ENCODE data around the gene SCN1B. TPM values are rescaled to one million over a fixed set of nuclear protein-coding genes. Genes with fewer than 3 reads are reported as not detected.
A peak's percentile ranks its signal among the peaks of the same experiment; 100 is the strongest.

SCN1B gene
- 100 to 1,000 TPM; 194 to 469 (median 289) TPM for total RNA-seq

DNA sequence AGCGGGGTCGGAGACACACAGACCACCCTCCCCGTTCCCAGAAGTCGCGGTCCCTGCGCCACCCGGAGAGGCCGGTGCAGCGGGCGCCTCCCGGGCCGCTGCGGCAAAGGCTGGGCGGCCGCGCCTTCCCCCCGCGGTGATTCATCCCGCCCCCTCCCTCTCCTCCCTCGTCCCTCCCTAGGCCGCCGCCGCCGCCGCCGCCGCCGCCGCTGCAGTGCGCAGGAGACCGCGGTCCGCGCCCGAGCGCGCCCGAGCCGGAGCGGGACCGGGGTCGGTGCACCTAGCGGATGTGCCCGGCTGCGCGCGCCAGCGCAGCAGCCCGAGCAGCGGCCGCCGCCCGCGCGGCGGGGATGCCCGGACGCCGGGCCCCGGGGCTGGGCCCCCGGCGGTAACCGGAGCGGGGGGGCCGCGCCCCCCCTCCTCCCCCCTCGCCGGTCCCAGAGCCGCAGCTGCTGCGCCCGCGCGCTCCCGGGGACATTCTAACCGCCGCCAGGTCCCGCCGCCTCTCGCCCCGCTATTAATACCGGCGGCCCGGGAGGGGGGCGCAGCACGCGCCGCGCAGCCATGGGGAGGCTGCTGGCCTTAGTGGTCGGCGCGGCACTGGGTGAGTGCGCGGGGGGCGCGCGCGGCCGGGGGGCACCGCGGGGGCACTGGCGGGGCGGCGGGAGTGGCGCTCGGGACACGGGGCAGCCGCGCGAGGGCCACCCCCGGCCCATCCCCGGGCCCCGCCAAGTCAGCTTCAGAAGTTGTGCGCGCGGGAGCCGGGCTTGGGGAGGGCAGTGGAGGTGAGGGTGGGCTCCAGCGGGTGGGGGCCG lies at the start of gene SCN1B:
Gene SCN1B (plus strand): TSS at position 214 of the 815 bp plus-strand sequence. CDS start 351 bp downstream, at position 565.
- Histone ChIP-seq H3K4me1 (peaks cover 61 to 62% of the 10 kb centered on the region in 2 donors), H3K27ac (peak within 1 kb of the TSS; percentile 97 to 98 (median 98)), H3K9me3 (no peaks in the 10 kb centered on the region), H3K36me3 (peaks cover 0 to 31% of the 10 kb centered on the region in 2 donors), H3K27me3 (no peaks in the 10 kb centered on the region), H3K4me3 (peak within 1 kb of the TSS; percentile 55 to 78 (median 68))
- TF ChIP-seq, protein P1, sequence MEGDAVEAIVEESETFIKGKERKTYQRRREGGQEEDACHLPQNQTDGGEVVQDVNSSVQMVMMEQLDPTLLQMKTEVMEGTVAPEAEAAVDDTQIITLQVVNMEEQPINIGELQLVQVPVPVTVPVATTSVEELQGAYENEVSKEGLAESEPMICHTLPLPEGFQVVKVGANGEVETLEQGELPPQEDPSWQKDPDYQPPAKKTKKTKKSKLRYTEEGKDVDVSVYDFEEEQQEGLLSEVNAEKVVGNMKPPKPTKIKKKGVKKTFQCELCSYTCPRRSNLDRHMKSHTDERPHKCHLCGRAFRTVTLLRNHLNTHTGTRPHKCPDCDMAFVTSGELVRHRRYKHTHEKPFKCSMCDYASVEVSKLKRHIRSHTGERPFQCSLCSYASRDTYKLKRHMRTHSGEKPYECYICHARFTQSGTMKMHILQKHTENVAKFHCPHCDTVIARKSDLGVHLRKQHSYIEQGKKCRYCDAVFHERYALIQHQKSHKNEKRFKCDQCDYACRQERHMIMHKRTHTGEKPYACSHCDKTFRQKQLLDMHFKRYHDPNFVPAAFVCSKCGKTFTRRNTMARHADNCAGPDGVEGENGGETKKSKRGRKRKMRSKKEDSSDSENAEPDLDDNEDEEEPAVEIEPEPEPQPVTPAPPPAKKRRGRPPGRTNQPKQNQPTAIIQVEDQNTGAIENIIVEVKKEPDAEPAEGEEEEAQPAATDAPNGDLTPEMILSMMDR (IDR thresholded peaks at IDR 0.05 in 4 of 5, conservative IDR thresholded peaks at IDR 0.05 in 1 of 5) = no peak
- TF ChIP-seq POLR2A (IDR thresholded peaks at IDR 0.05) = peak; percentile 74 to 81
- in situ Hi-C loops (cut with MboI; ENCODE audit: low sequenced_read_pairs in 4 of 4) (no loop called here), intact Hi-C loops (cut with DNase I; ENCODE audit: low total_unique reads) (loop anchor here (1.0 to 5.0 kb wide), 2 partner anchors 109 to 237 kb away; partner anchors contain the start of gene USF2)
- ATAC-seq (peak; percentile 60 to 67), DNase-seq (peak; percentile 61 to 80)

DNA sequence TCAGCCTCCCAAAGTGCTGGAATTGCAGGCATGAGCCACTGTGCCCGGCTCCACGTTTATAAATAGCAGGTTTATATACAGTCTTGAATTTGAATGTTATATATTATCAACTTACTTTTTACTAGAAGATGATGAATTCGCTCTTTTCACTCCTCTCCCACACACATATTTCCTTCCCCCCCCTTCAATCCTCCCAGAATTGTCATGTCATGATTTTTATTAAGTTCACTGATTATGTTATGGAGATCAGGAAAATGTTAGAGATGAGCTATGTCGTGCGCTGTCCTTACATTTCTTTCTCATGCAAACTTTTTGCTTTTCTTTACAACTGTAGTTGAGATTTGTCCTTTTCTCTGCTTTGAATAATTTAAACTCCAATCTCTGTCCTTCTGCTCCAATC lies 48.0 kb upstream of the SCN1B start:
- intact Hi-C loops (cut with DNase I; ENCODE audit: low total_unique reads) = no loop called here
- DNase-seq (no peak), ATAC-seq (no peak)
- no peaks in the 10 kb centered on the region for H3K36me3 ChIP-seq
- H3K9me3 ChIP-seq = no peaks in the 10 kb centered on the region
- H3K4me1 ChIP-seq = peaks cover 8 to 12% of the 10 kb centered on the region in 2 donors
- no peak for TF ChIP-seq POLR2A (IDR thresholded peaks at IDR 0.05)
- TF ChIP-seq, protein P1 (IDR thresholded peaks at IDR 0.05 in 4 of 5, conservative IDR thresholded peaks at IDR 0.05 in 1 of 5) = no peak
- H3K27ac ChIP-seq = no peak overlapping the region
- in situ Hi-C loops (cut with MboI; ENCODE audit: low sequenced_read_pairs in 4 of 4) = loop anchor here in 1 of 4 donors (25.0 kb wide), 1 partner anchor 280 kb away; the partner anchor contains the start of gene USF2
- no peak overlapping the region for H3K4me3 ChIP-seq
- H3K27me3 ChIP-seq = no peaks in the 10 kb centered on the region

DNA sequence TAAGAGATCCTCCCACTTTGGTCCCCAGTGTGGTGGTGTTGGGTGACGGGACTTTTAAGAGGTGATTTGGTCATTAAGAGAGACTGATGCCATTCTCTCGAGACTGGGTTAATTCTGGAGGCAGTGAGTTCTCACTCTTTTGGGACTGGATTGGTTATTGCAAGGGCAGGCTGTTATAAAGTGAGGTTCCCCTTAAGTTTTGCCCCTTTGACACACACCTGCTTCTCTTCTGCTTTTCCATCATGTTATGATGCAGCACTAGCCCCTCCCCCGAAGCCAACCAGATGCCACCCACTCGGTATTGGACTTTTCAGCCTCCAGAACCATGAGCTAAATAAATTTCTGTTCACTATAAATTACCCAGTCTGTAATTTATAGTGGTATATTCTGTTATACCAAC lies 46.5 kb upstream of the SCN1B start:
- DNase-seq (no peak), ATAC-seq (no peak)
- intact Hi-C loops (cut with DNase I; ENCODE audit: low total_unique reads) (no loop called here), in situ Hi-C loops (cut with MboI; ENCODE audit: low sequenced_read_pairs in 4 of 4) (loop anchor here in 1 of 4 donors (25.0 kb wide), 1 partner anchor 279 kb away; the partner anchor contains the start of gene USF2)
- no peak for TF ChIP-seq POLR2A (IDR thresholded peaks at IDR 0.05)
- TF ChIP-seq, protein P1 (IDR thresholded peaks at IDR 0.05 in 4 of 5, conservative IDR thresholded peaks at IDR 0.05 in 1 of 5) = no peak
- peaks cover 8 to 12% of the 10 kb centered on the region in 2 donors for H3K4me1 ChIP-seq
- H3K4me3 ChIP-seq = no peak overlapping the region
- H3K27ac ChIP-seq = no peak overlapping the region
- H3K27me3 ChIP-seq = no peaks in the 10 kb centered on the region
- no peaks in the 10 kb centered on the region for H3K36me3 ChIP-seq
- no peaks in the 10 kb centered on the region for H3K9me3 ChIP-seq

DNA sequence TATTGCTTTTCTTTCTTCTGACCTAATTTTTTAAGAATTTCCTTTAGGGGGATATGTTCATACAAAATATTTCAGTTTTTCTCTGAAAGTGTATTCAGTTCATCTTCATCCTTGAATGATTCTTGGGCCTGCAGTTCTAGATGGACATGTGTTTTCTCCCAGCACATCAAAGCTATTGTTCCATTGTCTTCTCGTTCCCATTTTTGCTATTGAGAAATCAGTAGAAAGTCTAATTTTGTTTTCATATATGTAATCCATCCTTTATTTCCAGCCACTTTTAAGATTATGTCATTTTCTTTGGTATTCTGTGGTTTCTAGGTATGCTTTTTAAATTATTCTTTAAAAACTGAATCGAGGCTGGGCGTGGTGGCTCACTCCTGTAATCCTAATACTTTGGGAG lies 46.0 kb upstream of the SCN1B start:
- no peaks in the 10 kb centered on the region for H3K36me3 ChIP-seq
- H3K4me3 ChIP-seq = no peak overlapping the region
- no peaks in the 10 kb centered on the region for H3K27me3 ChIP-seq
- ATAC-seq (no peak), DNase-seq (no peak)
- intact Hi-C loops (cut with DNase I; ENCODE audit: low total_unique reads) = no loop called here
- H3K4me1 ChIP-seq = peaks cover 8 to 12% of the 10 kb centered on the region in 2 donors
- TF ChIP-seq POLR2A (IDR thresholded peaks at IDR 0.05) = no peak
- TF ChIP-seq, protein P1 (IDR thresholded peaks at IDR 0.05 in 4 of 5, conservative IDR thresholded peaks at IDR 0.05 in 1 of 5) = no peak
- H3K27ac ChIP-seq = no peak overlapping the region
- in situ Hi-C loops (cut with MboI; ENCODE audit: low sequenced_read_pairs in 4 of 4) = loop anchor here in 1 of 4 donors (25.0 kb wide), 1 partner anchor 278 kb away; the partner anchor contains the start of gene USF2
- no peaks in the 10 kb centered on the region for H3K9me3 ChIP-seq
